ENCODE data around the gene HOXA5.

HOXA5 gene

GRCh38 chr7:27171637-27172314 is 28.3 kb upstream of the HOXA5 start:
- no peak for DNase-seq (ENCODE audit: low read depth in 2 of 2)

DNA sequence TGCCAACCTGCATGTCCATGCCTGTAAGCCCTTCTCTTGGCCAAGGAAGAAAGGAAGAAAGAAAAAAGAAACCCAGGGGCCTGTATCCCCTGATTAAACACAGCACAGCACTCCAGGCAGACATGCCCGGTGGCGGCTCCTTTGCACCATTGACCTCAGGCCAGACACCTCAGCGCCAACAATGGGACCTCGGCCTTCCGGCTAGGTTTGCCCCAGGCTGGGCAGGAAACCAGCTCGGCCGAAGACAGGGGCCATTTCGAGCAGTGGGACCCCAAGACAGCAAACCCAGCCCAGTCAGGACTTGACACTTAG is 27.8 kb upstream of the HOXA5 start:
- no peak for DNase-seq (ENCODE audit: low read depth in 2 of 2)

- no peak for DNase-seq (ENCODE audit: low read depth in 2 of 2)
Measured at GRCh38 chr7:27170426-27171324, 27.2 kb upstream of the HOXA5 start.

- no peak for DNase-seq (ENCODE audit: low read depth in 2 of 2)
Measured at GRCh38 chr7:27169658-27170425, 26.4 kb upstream of the HOXA5 start.

GRCh38 chr7:27168265-27168947 is 24.9 kb upstream of the HOXA5 start:
- DNase-seq (ENCODE audit: low read depth in 2 of 2): no peak

- no peak for DNase-seq (ENCODE audit: low read depth in 2 of 2)
Measured at GRCh38 chr7:27167916-27168264, 24.4 kb upstream of the HOXA5 start.

GRCh38 chr7:27166531-27167505 is 23.3 kb upstream of the HOXA5 start:
- DNase-seq (ENCODE audit: low read depth in 2 of 2): no peak

DNA sequence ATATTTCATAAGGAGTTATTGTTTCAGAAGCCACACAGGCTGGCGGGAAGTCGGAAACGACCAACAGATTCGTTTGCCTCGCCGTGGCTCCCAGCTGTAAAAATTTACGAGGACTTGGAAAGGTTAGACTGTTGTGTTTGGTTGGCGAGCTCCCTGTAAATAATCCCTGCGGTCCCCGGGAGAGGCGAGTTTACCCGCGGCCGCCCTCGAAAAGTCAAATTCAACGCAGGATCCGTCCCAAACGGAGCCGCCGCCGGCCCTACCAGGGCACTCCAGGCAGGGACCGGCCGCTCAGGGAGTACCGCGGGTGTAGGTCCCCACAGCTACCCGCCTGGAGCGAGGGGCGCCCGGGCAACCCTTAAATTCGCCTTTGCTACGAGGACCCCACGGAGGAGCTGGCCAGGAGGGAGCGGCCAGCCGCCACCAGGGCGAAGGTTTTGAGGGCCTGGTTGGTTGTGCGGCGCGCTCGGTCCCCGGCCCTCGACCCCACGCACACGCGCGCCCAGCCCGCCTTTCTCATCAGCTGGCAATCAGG is 22.6 kb upstream of the HOXA5 start:
- DNase-seq (ENCODE audit: low read depth in 2 of 2): no peak

DNA sequence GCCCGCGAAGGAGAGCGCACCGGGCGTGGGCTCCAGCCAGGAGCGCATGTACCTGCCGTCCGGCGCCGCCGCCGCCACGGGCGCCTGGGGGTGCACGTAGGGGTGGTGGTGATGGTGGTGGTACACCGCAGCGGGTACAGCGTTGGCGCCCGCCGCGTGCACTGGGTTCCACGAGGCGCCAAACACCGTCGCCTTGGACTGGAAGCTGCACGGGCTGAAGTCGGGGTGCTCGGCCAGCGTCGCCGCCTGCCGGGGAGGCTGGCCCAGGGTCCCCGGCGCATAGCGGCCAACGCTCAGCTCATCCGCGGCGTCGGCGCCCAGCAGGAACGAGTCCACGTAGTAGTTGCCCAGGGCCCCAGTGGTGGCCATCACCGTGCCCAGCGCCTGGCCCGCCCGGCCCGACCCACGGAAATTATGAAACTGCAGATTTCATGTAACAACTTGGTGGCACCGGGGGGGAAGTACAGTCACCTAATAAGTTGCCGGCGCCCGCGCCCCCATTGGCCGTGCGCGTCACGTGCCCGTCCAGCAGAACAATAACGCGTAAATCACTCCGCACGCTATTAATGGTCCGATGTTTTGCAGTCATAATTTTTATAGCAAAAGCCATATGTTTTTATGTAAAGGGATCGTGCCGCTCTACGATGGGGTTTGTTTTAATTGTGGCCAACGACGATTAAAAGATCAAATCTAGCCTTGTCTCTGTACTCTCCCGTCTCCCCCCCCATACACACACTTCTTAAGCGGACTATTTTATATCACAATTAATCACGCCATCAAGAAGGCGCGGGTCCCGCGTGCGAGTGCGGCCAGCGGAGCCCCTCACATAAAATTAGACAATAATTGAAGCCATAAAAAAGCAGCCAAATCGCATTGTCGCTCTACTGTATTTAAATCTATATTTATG is 21.9 kb upstream of the HOXA5 start, which contains the start of gene HOXA9:
TSS of gene HOXA9 (minus strand) at position 449 of the 907 bp plus-strand sequence. CDS start at position 369, 80 bp downstream.
- no peak for DNase-seq (ENCODE audit: low read depth in 2 of 2)

- DNase-seq (ENCODE audit: low read depth in 2 of 2): no peak
Measured at GRCh38 chr7:27164367-27165088, 21.0 kb upstream of the HOXA5 start.

- DNase-seq (ENCODE audit: low read depth in 2 of 2): no peak
Measured at GRCh38 chr7:27164045-27164366, 20.5 kb upstream of the HOXA5 start.

DNA sequence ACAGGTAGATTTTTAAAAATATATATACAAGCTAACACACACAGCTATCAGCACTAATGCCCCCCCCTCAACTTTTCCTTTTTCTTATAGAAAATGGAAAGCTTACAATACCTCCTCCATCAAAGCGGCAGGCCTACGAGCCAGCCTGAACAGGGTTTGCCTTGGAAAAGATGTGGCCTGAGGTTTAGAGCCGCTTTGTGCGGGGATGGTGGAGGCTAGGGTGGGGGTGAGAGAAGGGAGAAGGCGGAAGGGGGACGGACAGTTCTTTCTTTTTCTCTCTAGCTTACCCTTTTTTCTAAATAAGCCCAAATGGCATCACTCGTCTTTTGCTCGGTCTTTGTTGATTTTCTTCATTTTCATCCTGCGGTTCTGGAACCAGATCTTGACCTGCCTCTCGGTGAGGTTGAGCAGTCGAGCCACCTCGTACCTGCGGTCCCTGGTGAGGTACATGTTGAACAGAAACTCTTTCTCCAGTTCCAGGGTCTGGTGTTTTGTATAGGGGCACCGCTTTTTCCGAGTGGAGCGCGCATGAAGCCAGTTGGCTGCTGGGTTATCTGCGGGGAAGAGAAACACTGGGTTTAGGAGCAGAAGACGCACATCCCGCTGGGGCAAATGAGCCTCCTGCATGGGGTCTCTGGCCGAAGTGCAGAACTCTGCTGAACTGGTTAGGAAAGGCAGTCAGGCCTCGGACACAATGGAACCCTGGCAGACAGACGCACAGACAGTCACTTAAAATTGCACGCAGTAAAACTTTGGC is 20.0 kb upstream of the HOXA5 start:
- DNase-seq (ENCODE audit: low read depth in 2 of 2): no peak

DNA sequence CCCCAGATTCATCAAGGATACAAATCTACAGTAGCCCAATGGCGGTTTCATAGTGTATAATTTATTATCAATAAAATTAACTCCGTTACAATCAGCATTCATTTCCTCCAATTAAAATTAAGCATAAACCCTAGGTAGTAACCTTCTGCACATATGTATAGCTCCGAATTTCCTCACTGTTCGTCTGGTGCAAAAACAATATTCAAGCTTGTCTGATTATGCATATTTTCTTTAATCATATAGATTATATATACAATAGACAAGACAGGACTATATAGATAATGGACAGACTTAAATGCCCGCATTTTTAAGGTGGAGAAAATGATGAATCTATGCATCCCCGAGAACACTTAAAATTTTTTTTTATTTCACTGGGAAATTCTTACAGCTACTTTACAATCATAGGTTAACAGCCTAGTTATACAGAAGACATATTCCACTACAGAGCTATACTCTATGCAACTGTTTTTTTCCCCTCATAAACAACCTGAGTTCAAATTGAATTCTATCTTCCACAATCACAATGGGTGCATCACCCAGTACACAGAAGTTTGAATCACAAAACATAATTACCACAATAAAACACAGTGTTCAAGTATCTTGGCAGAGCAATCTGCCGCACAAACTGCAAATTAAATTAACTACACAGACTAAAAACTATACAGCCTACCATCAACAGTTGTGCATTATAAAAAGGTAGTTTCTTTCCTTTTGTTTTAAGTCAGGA is 19.2 kb upstream of the HOXA5 start:
- DNase-seq (ENCODE audit: low read depth in 2 of 2): no peak

GRCh38 chr7:27161721-27162560 is 18.5 kb upstream of the HOXA5 start:
- DNase-seq (ENCODE audit: low read depth in 2 of 2): no peak

GRCh38 chr7:27161214-27161720 is 17.8 kb upstream of the HOXA5 start:
- no peak for DNase-seq (ENCODE audit: low read depth in 2 of 2)

- peak; percentile 86 to 90 for DNase-seq (ENCODE audit: low read depth in 2 of 2)
Measured at GRCh38 chr7:27160546-27161213, 17.2 kb upstream of the HOXA5 start.
